Measurements from ENCODE around the gene LINGO1.

The LINGO1 gene

GRCh38 chr15:77613814-77614213, 18.9 kb downstream of the LINGO1 start:
- no peak for DNase-seq

GRCh38 chr15:77612958-77613601, 19.6 kb downstream of the LINGO1 start:
- DNase-seq = no peak

- DNase-seq = no peak
Observed at GRCh38 chr15:77611767-77612166, 20.9 kb downstream of the LINGO1 start.

GRCh38 chr15:77610731-77611130, 22.0 kb downstream of the LINGO1 start:
- DNase-seq = peak; percentile 49

GRCh38 chr15:77609558-77609957, 23.2 kb downstream of the LINGO1 start:
- no peak for DNase-seq

GRCh38 chr15:77608774-77609173, 23.9 kb downstream of the LINGO1 start:
- no peak for DNase-seq

GRCh38 chr15:77607894-77608261, 24.8 kb downstream of the LINGO1 start:
- no peak for DNase-seq

GRCh38 chr15:77607111-77607893, 25.4 kb downstream of the LINGO1 start:
- no peak for DNase-seq

GRCh38 chr15:77606142-77607034, 26.3 kb downstream of the LINGO1 start:
- DNase-seq = no peak

- DNase-seq = no peak
Observed at GRCh38 chr15:77605547-77605946, 27.2 kb downstream of the LINGO1 start.

- DNase-seq = no peak
Observed at GRCh38 chr15:77604973-77605372, 27.7 kb downstream of the LINGO1 start.

GRCh38 chr15:77603611-77604336, 28.9 kb downstream of the LINGO1 start:
- no peak for DNase-seq

- no peak for DNase-seq
Observed at GRCh38 chr15:77602800-77603199, 29.9 kb downstream of the LINGO1 start.

- DNase-seq = no peak
Observed at GRCh38 chr15:77599899-77600298, 32.8 kb downstream of the LINGO1 start.

- DNase-seq = no peak
Observed at GRCh38 chr15:77599357-77599756, 33.4 kb downstream of the LINGO1 start.

GRCh38 chr15:77598644-77599043, 34.1 kb downstream of the LINGO1 start:
- DNase-seq = no peak

- no peak for DNase-seq
Observed at GRCh38 chr15:77597804-77598453, 34.8 kb downstream of the LINGO1 start.

- DNase-seq = no peak
Observed at GRCh38 chr15:77596821-77597803, 35.6 kb downstream of the LINGO1 start.

- no peak for DNase-seq
Observed at GRCh38 chr15:77595231-77595630, 37.5 kb downstream of the LINGO1 start.

GRCh38 chr15:77592758-77593157, 40.0 kb downstream of the LINGO1 start:
- no peak for DNase-seq

Measured in NCI-H2227 treated with DMSO at 0.1 percent for 48 hours (cell line).